Upper lobe of right lung (tissue), 1 donor: Measurements from ENCODE around the gene ATP12A. TPM values are rescaled to one million over a fixed set of nuclear protein-coding genes. Genes with fewer than 3 reads are reported as not detected.
A peak's percentile ranks its signal among the peaks of the same experiment; 100 is the strongest.

ENCODE experiments used
- ATAC-seq: fragments of 200-7000 bp; cut with Tn5 transposase; one replicate; pipeline ENCODE4 v1.9.1; 2020; ENCODE audit warnings: mild to moderate bottlenecking, moderate library complexity
- DNase-seq: peaks from one replicate; pipeline ENCODE4 v3.0.0-alpha.2; 2020
- H3K27ac ChIP-seq: fragments of 200-600 bp; one replicate; pipeline ENCODE4 v1.8.0; 2022
- H3K27me3 ChIP-seq: fragments of 200-600 bp; one replicate; pipeline ENCODE4 v1.8.0; 2022; ENCODE audit warnings: mild to moderate bottlenecking
- H3K36me3 ChIP-seq: fragments of 200-600 bp; one replicate; pipeline ENCODE4 v1.8.0; 2022
- H3K4me1 ChIP-seq: fragments of 200-600 bp; one replicate; pipeline ENCODE4 v1.8.0; 2022
- H3K4me3 ChIP-seq: fragments of 200-600 bp; one replicate; pipeline ENCODE4 v1.8.0; 2022; ENCODE audit warnings: mild to moderate bottlenecking
- H3K9me3 ChIP-seq: fragments of 200-600 bp; one replicate; pipeline ENCODE4 v1.8.0; 2022
- CTCF ChIP-seq: fragments of 200-600 bp; IDR thresholded peaks from one replicate; pipeline ENCODE4 v1.8.0; 2022; ENCODE audit warnings: antibody characterized with exemption
- intact Hi-C: fragments of 100-400 bp; cut with DNase I; formaldehyde crosslinking; loops from one replicate; pipeline ENCODE4 v1.11.0; 2022
- total RNA-seq: library from RNA; stranded (reverse); fragmentation: NEBNext Ultra II Directional; extraction: Animal tissue kit (Norgen Biotek cat#: 25700); gene quantifications from one replicate; pipeline ENCODE4 v1.2.1, GENCODE V29; 2021
- donor health status: DM: no; HTN: yes; CAD: no; lungs with severe emphysema.

Gene ATP12A
- total RNA-seq, 1 donor from 2014 or later, result not detected

GRCh38 chr13:24706886-24707585 lies 26.8 kb downstream of the ATP12A start:
- TF ChIP-seq CTCF, result no peak
- ATAC-seq (no peak), DNase-seq (no peak)
- H3K36me3 ChIP-seq, result no peaks in the 10 kb centered on the region
- no peaks in the 10 kb centered on the region for H3K27me3 ChIP-seq
- H3K9me3 ChIP-seq, result no peaks in the 10 kb centered on the region
- intact Hi-C loops, result no loop called here
- no peak overlapping the region for H3K27ac ChIP-seq
- no peak overlapping the region for H3K4me3 ChIP-seq
- H3K4me1 ChIP-seq, result no peaks in the 10 kb centered on the region

- DNase-seq, result no peak
- Histone ChIP-seq H3K9me3 (no peaks in the 10 kb centered on the region), H3K36me3 (no peaks in the 10 kb centered on the region), H3K27me3 (no peaks in the 10 kb centered on the region), H3K27ac (no peak overlapping the region), H3K4me3 (no peak overlapping the region), H3K4me1 (no peaks in the 10 kb centered on the region)
- no peak for TF ChIP-seq CTCF
- intact Hi-C loops, result no loop called here
- peak; percentile 43 for ATAC-seq
Observed at GRCh38 chr13:24709186-24709913, 29.1 kb downstream of the ATP12A start.

- TF ChIP-seq CTCF, result no peak
- ATAC-seq (peak; percentile 51), DNase-seq (no peak)
- H3K4me3 ChIP-seq, result no peak overlapping the region
- no peaks in the 10 kb centered on the region for H3K4me1 ChIP-seq
- H3K9me3 ChIP-seq, result no peaks in the 10 kb centered on the region
- no peaks in the 10 kb centered on the region for H3K27me3 ChIP-seq
- no peak overlapping the region for H3K27ac ChIP-seq
- H3K36me3 ChIP-seq, result no peaks in the 10 kb centered on the region
- intact Hi-C loops, result no loop called here
Observed at GRCh38 chr13:24713022-24713421, 32.8 kb downstream of the ATP12A start.

GRCh38 chr13:24716011-24716410 lies 35.8 kb downstream of the ATP12A start:
- intact Hi-C loops, result no loop called here
- DNase-seq (no peak), ATAC-seq (no peak)

GRCh38 chr13:24716446-24716845 lies 36.2 kb downstream of the ATP12A start:
- no peaks in the 10 kb centered on the region for H3K27me3 ChIP-seq
- no peak overlapping the region for H3K27ac ChIP-seq
- no peaks in the 10 kb centered on the region for H3K9me3 ChIP-seq
- H3K36me3 ChIP-seq, result no peaks in the 10 kb centered on the region
- DNase-seq (no peak), ATAC-seq (no peak)
- intact Hi-C loops, result no loop called here
- no peak overlapping the region for H3K4me3 ChIP-seq
- H3K4me1 ChIP-seq, result no peaks in the 10 kb centered on the region
- no peak for TF ChIP-seq CTCF

More at GRCh38 chr13:24716011-24716410, 35.8 kb downstream of the ATP12A start:
- no peak overlapping the region for H3K27ac ChIP-seq
- no peaks in the 10 kb centered on the region for H3K4me1 ChIP-seq
- H3K27me3 ChIP-seq, result no peaks in the 10 kb centered on the region
- no peak for TF ChIP-seq CTCF
- no peaks in the 10 kb centered on the region for H3K9me3 ChIP-seq
- no peak overlapping the region for H3K4me3 ChIP-seq
- no peaks in the 10 kb centered on the region for H3K36me3 ChIP-seq
